Heart left ventricle (tissue), 13 donors: ENCODE data around the gene NCAM1.

Experiments used
- CTCF ChIP-seq, 12 donors: fragments of 200-600 bp; sonication (generic) in 4 of 12; IDR thresholded peaks; one replicate each; pipeline versions ENCODE4 v1.5.0 to v1.8.0; 2018 to 2022; ENCODE audit warnings: antibody characterized with exemption in 12 of 12, mild to moderate bottlenecking in 5 of 12
- POLR2A ChIP-seq, 2 donors: fragments of 450-650 bp; IDR thresholded peaks; one replicate each; pipeline ENCODE4 v1.6.1; 2017; ENCODE audit warnings: antibody characterized with exemption in 2 of 2, mild to moderate bottlenecking in 2 of 2, moderate library complexity in 2 of 2
- donor health status: ischemic (EF 13 %, LVEDD 7.1; RV severe dilation, severe dysfunction).
- donor health status: DM: no; HTN: yes; CAD: no.
- donor health status: DM: no; HTN: no; CAD: no.
- donor health status: ischemic (EF 25% LVEDD 6.9; RV normal size, moderate dysfunction).
- donor health status: ischemic (EF 25% LVEDD 5.7; RV mildly dilated, moderate dysfunction).
- donor health status: ischemic (EF 35%, LVEDD 5.7; RV mildly dilated, moderate dysfunction).
- donor health status: nonischemic (EF 11% LVEDD 7.7; RV severe dilation, severe dysfunction).
- donor health status: DM: yes; HTN: yes; CAD: no.
- donor health status: PGD.
- donor health status: ischemic (EF 29% LVEDD 5.4; RV normal size, mild dysfunction).
- donor health status: nonischemic (EF 23%, LVEDD 6.1; RV moderate dilation, normal function).

- TF ChIP-seq CTCF (IDR thresholded peaks at IDR 0.05) = no peak
- no peak for TF ChIP-seq POLR2A (IDR thresholded peaks at IDR 0.05)
Observed at GRCh38 chr11:113260541-113260940, 299.3 kb downstream of the NCAM1 start.
